ENCODE measurements around the gene SNX22.

DNA sequence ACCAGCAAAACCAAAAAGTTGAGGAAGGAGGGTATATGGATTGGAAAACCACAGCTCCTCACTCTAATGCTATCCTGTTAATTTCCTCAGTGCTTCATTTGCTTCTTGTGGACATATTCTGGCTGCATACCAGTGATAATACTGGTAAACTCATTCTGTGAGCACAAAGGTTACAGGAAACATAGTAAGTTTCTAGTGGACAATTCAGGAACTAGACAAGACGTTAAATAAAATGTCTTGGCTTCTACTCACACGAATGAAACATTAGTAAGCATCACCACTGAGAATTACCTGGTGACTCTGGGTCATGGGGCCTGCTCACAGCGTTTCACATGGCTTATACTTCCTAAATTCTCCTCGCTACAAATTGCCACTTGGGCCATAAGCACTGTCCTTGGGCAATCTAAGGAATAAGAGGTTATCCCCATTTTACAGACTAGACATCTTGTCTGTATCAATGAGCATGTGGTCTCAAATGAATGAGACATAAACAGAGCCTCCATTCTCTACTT is 31.4 kb downstream of the SNX22 start:
- TF ChIP-seq ZNF274 (IDR thresholded peaks at IDR 0.05; ENCODE audit: low read depth, low read length) (no peak), YY1 (IDR thresholded peaks at IDR 0.05; ENCODE audit: insufficient read depth, insufficient read length) (no peak), SUZ12 (IDR thresholded peaks at IDR 0.05; ENCODE audit: extremely low read depth, insufficient read depth, insufficient read length) (no peak)

Measured in NT2/D1 (cell line).